LNCaP clone FGC (cell line): Measurements from ENCODE around the gene ZNF618.

Source experiments
- DNase-seq: peaks from one replicate; pipeline ENCODE4 v3.0.0-alpha.2; 2011; ENCODE audit warnings: low read depth
- H3K4me3 ChIP-seq: 2 replicates; pipeline ENCODE4 v1.5.1; 2011; ENCODE audit warnings: mild to moderate bottlenecking, low read depth, low read length, control low read depth
- TF ChIP-seq, protein P1 (sequence below): IDR thresholded peaks from 2 replicates; pipeline ENCODE4 v1.5.1; 2012; ENCODE audit warnings: mild to moderate bottlenecking; ENCODE audit not compliant: control insufficient read depth, insufficient read depth; ENCODE audit errors: extremely low read depth

The ZNF618 gene

GRCh38 chr9:114084282-114085073 is 208.4 kb downstream of the ZNF618 start:
- TF ChIP-seq, protein P1, sequence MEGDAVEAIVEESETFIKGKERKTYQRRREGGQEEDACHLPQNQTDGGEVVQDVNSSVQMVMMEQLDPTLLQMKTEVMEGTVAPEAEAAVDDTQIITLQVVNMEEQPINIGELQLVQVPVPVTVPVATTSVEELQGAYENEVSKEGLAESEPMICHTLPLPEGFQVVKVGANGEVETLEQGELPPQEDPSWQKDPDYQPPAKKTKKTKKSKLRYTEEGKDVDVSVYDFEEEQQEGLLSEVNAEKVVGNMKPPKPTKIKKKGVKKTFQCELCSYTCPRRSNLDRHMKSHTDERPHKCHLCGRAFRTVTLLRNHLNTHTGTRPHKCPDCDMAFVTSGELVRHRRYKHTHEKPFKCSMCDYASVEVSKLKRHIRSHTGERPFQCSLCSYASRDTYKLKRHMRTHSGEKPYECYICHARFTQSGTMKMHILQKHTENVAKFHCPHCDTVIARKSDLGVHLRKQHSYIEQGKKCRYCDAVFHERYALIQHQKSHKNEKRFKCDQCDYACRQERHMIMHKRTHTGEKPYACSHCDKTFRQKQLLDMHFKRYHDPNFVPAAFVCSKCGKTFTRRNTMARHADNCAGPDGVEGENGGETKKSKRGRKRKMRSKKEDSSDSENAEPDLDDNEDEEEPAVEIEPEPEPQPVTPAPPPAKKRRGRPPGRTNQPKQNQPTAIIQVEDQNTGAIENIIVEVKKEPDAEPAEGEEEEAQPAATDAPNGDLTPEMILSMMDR = no peak

GRCh38 chr9:114085387-114085789 is 209.3 kb downstream of the ZNF618 start:
- H3K4me3 ChIP-seq = no peak overlapping the region
- no peak for DNase-seq
- TF ChIP-seq, protein P1 = no peak

More at GRCh38 chr9:114084282-114085073, 208.4 kb downstream of the ZNF618 start:
- H3K4me3 ChIP-seq = no peak overlapping the region
- no peak for DNase-seq

DNA sequence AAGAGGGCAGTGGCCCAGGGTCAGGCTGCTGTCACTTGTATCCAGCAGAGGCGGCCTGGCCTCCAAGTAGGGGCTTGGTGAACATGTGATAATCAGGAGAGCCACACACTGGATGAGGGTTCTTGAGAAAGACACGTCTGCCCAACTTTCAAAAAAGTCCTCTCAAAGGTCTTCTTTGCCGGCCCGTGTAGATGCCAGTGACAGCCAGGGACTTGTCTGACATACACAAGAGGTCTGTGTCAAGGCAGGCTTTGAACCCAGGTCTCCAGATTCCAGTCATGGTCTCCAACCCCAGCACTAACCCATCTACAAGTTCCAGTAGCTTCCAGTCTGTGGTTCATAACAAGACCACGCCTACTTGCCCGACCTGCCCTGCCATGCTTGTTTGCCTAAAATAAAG is 209.9 kb downstream of the ZNF618 start:
- TF ChIP-seq, protein P1 = no peak
- no peak overlapping the region for H3K4me3 ChIP-seq
- no peak for DNase-seq

GRCh38 chr9:114086607-114087006 is 210.5 kb downstream of the ZNF618 start:
- no peak for DNase-seq
- TF ChIP-seq, protein P1 = no peak
- no peak overlapping the region for H3K4me3 ChIP-seq

DNA sequence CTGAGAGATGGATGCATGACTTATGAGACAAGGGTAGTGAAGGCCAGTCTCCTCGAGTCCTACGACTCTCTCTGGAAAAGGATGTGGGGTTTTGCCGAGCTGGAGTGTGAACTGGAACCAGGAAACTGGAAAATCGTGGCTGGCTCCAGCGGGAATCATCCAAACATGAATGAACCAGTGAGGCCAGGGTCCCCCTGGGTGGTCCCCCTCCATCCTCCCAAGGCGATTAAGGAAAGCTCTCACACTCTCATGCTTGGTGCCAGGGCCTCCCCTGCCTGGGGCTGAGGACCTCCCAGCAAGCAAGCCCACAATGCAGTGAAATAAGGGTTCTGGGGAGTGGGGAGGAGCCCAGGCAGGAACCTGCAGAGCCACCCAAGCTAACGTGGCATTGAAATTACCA is 211.6 kb downstream of the ZNF618 start:
- no peak overlapping the region for H3K4me3 ChIP-seq
- TF ChIP-seq, protein P1 = no peak
- no peak for DNase-seq

- DNase-seq = no peak
- TF ChIP-seq, protein P1 = no peak
- H3K4me3 ChIP-seq = no peak overlapping the region
These were observed 212.6 kb downstream of the ZNF618 start for GRCh38 chr9:114088571-114089170.
